UCSD-AML1 (cell line): Measurements from ENCODE around the gene SLC25A52.
"Not testable (repeated sequence)": the region's sequence is repeated elsewhere in the genome, so short reads cannot be mapped to it uniquely, and the experiment has no call there.

ENCODE experiments used
- DNase-seq: peaks from one replicate; lab custom pipeline; 2025; ENCODE audit not compliant: unreplicated experiment; lab: John Stamatoyannopoulos, UW

The SLC25A52 gene, protein sequence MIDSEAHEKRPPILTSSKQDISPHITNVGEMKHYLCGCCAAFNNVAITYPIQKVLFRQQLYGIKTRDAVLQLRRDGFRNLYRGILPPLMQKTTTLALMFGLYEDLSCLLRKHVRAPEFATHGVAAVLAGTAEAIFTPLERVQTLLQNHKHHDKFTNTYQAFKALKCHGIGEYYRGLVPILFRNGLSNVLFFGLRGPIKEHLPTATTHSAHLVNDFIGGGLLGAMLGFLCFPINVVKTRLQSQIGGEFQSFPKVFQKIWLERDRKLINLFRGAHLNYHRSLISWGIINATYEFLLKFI

DNA sequence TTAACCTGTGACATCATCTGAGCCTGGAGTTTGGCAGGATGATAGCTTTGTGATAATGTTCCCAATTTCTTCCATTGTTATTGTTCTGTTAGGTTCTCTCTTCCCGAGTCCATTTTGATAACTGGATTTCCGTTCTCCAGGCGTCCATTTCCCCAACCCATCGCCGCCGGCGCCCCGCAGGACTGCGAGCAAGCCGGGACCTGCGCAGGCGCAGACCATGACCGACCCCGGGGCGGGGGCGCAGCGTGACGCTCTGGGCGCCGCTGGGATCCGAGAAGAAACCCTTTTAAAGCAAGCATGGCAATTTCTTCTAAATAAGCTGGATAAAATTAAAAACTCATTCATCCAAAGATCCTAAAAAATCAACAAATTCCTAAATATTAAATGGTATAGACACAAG, at the start of gene SLC25A52:
SLC25A52 (minus strand) TSS at position 186 of the 400 bp plus-strand sequence. CDS start 219 bp downstream, outside the sequence.
- no peak for DNase-seq

DNA sequence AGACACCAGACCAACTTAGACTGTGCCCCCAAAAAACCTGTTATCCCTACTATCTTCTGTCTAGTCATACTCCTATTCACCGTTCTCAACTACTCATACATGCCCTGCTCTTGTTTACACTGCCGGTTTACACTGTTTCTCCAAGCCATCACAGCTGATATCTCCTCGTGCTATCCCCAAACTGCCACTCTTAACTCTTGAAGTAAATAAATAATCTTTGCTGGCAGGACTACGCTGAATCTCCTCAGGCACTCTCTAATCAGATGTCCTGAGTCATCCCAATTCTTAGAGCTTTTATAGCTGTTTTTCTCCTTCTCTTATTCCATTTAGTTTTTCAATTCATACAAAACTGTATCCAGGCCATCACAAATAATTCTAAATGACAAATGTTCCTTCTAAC, 48.4 kb upstream of the SLC25A52 start:
- not testable (repeated sequence) for DNase-seq

DNA sequence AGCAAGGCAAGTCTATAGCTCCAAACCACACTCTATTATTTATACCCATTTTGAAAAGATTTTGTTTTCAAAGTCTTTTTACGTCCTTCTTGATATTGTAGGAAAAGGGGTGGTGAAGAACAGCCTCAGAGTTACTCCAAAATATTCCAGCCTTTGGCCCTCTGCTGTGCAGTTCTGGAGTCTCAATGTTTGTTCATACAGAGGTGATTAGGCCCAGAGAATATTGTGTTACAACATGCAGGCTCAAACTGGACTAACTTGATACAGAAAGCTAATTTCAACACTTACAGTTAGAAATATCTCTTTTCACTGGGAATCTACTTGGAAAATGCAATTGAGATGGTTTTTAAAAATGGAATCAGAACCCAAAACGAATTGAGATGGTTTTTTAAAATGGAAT, 40.4 kb upstream of the SLC25A52 start:
- no peak for DNase-seq

DNA sequence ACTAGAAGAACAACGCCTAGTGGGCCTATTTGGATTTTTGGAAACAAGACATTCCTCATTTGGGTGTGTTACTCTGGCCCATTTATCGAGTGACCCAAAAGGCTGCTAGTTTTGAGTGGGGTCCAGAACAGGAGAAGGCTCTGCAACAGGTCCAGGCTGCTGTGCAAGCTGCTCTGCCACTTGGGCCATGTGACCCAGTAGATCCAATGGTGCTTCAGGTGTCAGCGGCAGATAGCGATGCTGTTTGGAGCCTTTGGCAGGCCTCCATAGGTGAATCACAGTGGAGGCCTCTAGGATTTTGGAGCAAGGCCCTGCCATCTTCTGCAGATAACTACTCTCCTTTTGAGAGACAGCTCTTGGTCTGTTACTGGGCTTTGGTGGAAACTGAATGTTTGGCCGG, 38.6 kb upstream of the SLC25A52 start:
- not testable (repeated sequence) for DNase-seq

DNA sequence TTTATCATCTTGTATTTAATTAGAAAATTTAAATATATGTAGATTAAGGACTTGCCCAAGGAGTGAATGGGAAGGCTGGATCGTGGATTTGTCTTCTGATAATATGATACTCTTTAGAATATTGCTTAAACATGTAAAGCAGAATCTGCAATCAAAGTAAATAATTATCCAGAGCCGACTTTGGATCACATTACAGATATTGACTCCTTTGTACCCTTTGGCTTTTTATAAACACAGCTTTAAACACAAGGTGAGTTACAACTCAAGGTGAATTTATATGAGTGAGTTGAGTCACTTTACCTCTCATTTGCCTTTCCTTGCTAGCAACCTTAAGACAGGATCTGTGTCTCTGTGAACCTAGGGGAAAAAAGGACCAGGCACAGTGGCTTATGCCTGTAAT, 37.7 kb upstream of the SLC25A52 start:
- no peak for DNase-seq

DNA sequence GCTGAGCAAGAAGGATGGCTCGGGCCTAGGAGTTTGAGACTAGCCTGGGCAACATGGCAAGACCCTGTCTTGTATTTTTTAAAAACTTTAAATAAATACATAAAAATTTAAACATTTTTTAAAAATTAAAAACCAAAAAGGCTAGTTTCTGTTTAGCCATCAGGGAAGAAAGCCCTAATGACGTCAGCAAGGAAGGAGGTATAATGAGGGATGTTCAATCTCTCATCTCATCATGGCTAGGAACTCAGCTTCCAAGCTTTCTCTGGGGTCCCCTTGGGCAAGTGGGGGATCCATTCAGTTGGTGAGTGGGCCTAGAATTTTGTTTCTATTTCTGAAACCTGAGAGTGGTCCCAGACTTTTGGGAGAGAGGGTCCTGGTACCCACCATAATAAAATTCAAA, 35.1 kb upstream of the SLC25A52 start:
- DNase-seq = no peak

DNA sequence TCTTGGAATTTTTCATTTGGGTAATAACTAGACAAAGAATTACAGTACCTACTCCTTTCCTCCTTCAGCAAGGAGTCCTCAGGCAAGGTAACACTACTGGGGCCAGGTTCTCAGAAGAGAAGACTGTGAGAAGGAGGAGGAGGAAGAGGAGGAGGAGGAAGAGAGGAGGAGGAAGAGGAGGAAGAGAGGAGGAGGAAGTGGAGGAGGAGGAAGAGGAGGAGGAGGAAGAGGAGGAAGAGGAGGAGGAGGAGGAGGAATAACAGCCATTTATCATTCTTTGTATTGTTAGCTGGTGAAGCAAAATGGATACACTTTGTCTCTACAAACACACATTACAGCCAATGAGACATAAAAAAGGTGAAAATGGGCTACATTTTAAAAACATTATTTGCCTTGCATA, 32.9 kb upstream of the SLC25A52 start:
- DNase-seq = no peak

DNA sequence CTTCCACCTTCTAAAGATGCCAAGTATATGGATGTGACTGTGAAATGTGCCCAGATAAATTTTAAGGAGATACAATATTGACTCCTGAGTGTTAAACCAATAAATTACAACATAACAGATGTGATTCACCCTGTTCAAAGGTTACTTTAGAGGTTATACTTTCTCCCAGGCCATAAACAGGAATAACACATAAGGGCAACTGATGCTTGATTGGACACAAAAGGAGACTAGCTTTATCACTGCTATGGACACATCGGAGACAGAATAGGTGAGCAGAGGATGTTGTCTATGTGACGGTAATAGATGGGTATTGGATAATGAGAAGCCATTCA, 31.9 kb upstream of the SLC25A52 start:
- no peak for DNase-seq

DNA sequence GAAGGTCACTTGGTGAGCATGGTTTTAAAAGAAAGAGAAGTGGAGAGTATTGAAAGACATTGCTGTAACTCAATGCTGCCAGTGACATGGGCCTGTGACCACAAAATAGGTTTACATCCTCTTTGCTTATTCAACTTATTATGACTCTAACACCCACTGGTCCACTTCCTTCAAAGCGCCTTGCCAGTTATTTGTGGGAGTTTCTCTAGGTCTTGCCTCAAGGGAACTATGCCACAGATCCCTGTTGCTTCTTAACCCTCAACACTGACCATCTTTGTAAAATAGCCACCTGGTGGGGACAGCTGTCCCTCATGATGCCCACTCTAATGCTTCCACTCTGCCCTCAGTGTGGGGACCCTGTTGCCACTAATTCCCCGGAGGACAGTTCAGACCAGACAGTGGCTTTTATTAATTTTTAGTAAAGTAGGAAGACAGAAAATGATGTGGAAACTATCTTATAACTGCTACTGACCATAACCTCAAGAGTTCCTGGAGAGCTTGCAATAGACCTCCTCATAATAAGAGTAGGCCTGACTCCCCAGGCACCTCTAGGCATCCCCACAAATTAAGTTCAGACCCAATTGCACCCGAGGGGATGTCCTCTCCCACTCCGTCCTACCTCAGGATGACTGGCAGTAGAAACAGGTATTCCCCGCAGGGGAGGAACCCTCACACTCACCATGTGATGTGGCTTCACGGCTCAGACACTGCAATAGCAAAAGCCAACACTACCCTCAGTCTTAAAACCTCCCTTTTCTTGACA, 31.3 kb upstream of the SLC25A52 start:
- DNase-seq = peak; percentile 22

DNA sequence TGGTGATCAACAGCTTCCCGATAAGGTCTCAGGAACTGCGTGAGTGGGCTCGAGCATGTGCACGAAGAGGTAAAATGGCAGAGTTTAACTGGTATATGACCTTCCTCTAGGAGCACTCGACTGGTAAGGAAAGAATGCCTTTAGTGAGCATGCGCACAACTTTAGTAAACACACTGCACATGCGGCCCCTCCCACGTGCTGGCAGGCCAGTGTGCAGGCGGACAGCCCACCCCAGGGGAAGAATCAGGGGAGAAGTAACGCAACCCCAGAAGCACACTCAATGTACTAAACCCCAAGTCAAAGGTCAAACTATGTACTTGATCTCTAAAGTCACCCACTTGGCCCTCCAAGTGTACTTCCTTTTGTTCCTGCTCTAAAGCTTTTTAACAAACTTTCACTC, 28.7 kb upstream of the SLC25A52 start:
- no peak for DNase-seq

DNA sequence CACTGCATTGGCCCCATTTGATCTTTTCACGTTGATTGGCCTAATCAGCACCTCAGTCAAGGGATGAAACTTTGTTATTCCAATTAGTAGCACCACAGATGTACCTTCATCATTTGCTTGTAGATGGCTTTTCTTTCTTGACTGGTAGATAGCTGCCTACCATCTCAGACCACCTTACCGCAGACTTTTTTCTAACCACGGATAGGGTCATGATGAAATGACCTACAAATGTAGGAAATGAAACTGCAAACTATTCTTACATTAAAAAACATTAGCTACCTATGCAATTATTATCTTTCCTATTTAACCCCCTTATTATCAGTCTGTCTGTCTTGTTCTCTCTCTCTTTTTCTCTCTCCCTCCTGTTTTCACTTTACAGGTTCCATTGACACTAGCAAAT, 22.4 kb upstream of the SLC25A52 start:
- no peak for DNase-seq

DNA sequence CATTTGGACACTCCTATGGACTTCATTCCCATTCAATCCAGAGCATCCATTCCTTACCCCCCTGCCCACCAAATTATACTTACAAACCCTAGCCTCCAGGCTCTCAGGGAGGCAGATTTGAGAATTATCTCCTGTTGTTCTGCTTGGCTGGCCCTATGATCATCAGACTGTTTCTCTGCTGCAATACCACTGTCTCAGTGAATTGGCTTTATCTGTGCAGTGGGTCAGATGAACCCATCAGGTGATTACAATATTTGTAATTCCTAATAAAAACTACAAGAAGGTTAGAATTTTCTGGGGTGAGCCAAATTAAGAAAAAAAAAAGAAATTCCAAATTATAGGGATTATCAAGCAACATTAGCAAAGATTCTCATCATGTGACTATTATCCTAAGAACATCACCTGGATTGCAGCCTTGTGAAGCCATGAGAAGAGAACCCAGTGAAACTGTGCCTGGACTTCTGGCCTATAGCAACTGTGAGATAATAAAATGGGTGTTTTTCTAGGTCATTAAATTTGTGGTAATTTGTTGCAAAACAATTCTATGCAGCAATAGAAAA, 17.8 kb upstream of the SLC25A52 start:
- no peak for DNase-seq

DNA sequence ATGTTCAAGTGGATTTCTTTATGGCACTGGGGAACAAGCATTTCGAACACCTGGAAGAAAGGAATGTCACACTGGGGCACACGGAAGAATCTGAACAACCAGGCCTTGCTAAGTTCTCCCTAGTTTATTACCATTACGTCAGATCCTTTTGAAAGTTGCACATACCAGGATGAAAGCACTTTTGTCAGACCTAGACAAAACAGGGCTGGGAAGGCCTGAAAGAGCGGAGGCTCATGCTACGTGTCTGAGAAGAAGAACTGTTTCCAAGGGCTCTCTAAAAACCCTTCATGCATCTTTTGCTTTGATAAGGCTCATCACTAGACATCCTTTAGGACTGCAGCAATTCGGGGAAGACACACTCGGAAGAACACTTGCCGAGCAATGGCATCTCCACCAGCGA, 15.4 kb upstream of the SLC25A52 start:
- no peak for DNase-seq

DNA sequence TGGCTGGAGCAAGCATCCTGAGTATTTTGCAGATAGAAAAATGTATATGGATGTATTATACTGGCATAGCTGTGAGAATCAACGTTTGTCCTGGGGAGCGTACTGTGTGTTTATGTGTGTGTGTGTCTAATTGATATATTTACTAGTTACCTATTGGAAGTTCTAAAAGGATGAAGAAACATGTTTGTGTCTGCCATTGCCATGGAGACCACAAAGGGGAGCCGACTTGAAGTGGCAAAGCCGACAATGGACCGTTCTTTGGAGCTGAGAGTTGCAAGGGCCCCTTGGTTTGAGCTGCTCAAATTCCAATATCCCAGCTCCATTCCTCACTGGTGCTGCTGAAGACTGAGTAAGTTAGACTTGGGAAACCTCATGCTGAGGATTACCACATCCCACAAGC, 14.3 kb upstream of the SLC25A52 start:
- DNase-seq = no peak

DNA sequence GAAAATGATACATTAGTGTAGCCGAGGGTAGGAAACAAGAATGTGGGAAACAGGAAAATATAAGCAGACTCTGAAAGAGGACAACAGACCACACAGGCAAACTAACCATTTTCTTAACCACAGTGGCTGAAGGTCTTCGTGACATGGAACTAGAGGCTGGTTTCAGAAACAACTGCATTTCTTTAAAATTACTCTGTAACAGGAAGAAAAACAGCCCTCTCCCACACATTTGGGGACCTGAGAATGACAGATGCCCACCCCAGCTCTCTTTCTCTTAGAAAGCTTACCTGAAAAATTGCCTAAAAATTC, 13.8 kb upstream of the SLC25A52 start:
- DNase-seq = no peak

DNA sequence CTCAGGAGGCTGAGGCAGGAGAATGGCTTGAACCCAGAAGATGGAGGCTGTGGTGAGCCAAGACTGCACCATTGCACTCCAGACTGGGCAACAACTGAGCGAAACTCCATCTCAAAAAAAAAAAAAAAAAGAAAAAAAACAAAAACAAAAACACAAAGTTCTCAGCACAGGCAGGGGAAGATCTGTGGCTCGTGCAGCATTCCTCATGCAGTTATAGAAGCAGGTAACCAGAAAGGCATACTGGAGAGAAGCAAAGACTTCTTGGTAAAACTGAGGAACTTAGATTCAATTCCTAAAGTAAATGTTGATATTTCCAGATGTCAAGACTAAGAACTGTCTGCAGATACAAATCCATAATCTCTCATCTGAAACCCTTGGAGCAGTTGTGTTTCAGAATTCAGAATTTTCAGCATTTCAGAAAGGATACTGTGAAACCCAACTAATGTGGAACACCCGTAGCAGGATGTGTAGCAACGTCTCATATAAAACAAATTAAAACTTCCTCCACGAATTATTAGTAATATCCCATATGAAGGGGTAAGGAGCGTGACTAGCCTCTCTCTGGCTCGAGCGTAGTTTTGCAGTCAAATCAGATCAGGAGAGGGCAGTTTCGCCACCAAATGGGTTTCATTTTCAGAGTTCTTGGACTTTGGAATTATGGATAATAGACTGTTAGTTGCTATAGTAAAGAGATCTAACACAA, 13.2 kb upstream of the SLC25A52 start:
- DNase-seq = no peak

DNA sequence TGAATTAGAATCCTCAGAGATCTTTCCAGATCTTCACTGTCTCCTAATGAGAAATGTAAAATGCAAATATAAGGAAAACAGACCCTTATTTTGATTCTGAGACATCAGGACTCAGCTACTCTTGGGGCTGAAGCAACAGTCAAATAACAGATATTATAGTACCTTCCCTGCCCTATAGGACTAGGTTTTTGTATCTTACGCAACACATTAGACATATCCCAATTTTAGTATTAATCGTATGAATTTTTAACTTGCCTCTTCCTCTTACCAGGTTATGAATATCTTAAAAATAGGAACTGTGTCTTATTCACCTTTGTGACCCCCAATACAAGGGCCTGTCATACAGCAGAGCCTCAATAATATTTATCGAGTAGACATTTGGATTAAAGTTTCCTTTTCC, 12.0 kb upstream of the SLC25A52 start:
- no peak for DNase-seq

DNA sequence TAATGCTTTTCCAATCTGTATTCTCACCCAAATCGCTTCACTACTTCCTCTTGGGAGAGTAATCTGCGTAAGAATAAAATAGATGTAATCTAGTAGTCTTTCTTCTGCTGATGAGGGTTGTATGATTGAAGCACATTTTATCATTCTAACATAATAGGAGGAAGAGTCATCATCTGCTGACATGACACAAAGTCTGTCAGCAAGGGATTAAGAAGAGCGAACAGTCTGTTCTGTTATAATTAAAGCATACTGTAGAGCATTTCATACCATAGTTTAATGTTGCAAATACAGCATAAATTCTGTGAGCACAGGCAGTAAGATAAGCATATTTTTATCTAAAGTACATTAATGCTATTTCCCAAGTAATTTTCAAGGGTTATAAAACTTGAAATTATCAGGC, 10.4 kb downstream of the SLC25A52 start:
- DNase-seq = no peak

DNA sequence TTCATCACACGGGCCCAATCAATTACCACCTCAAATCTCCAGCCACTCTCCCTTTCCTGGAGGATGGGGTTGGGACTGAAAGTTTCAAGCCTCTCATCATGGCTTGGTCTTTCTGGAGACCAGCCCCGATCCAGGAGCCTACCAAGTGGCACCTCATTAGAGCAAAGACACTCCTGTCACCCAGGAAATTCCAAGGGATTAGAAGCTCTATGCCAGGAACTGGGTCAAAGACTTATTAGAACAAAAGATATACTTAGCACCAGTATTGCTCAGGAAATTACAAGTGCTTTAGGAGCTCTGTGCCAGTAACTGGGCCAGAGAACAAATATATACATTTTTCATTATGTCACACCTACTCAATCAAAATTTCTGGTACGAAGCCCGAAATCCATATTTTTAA, 14.3 kb downstream of the SLC25A52 start:
- DNase-seq = no peak

DNA sequence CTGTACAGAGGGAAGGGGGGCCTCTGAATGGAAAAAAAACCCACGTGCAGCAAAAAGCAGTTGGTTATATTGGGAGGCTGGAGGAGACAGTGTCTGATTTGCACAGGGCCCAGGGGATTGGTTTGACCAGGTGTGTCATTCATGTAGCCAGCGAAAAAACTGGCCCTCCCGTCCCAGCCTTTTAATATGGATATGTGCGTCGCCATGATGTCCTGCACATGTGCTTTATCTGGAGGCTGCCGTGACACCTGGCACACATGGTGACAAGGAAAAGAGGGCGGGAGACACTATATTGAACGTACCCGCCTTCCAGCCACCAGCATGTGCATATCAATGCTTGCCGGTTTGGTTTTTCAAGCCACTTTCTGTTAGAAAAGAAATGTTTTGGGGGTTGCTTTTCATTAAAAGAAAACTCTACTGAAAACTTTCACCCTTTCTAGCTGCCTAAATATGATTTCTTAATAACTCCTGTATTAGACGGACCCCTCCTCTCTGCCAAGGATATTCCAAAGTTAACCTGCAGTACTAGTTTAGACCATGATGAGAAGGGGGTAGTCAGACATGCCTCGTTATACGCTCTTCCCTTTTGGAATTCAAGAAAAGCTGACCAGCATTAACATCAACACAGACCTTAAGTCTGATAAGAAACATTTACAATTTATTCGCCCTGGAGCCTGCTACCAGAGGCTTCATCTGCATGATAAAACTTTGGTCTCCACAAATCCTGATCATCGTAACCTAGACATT, 16.2 kb downstream of the SLC25A52 start:
- DNase-seq = no peak

DNA sequence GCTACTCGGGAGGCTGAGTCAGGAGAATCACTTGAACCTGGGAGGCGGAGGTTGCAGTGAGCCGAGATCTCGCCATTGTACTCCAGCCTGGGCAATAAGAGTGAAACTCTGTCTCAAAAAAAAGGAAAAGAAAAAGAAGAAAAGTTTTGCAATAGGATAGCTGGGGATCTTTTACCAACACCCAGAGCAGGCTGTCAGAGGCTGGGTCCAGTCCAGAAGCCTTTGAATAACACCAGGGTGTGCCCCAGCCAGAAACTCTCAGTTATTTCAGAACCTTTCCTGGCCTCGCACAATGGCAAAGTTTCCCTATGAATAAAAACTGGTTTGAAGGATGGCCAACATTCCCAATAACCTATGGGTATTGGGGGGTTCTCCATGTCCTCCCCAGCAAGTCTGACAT, 17.1 kb downstream of the SLC25A52 start:
- not testable (repeated sequence) for DNase-seq
